ENCODE measurements around the gene HDAC3.
A peak's percentile ranks its signal among the peaks of the same experiment; 100 is the strongest.

HDAC3 gene

DNA sequence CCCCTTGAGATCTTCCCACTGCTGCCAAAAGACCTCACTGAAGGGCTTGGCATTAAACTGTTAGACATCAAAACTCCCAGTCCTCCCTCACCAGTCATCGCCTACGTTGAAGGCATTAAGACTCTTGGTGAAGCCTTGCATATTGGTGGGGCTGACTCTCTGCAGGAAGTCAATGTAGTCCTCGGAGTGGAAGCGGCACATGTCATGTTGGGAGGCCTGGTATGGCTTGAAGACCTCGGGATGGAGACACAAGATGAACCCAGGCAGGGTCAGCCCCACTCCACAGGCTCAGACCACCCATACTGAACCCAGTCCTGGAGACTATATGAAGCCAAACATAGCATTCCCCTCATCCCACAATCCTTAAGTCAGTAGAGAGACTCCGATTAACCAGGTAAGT is 1.9 kb downstream of the HDAC3 start:
- Histone ChIP-seq H3K36me3 (ENCODE audit: insufficient read depth, low read length) (peaks cover 4% of the 10 kb centered on the region; the same call in 1 of the 2 replicates), H3K9ac (ENCODE audit: low read depth, low read length) (no peak overlapping the region), H3K4me1 (ENCODE audit: insufficient read depth, low read length) (peaks cover 3% of the 10 kb centered on the region; the same call in 1 of the 2 replicates), H3K9me3 (ENCODE audit: control insufficient read depth, insufficient read depth, low read length) (no peaks in the 10 kb centered on the region)

DNA sequence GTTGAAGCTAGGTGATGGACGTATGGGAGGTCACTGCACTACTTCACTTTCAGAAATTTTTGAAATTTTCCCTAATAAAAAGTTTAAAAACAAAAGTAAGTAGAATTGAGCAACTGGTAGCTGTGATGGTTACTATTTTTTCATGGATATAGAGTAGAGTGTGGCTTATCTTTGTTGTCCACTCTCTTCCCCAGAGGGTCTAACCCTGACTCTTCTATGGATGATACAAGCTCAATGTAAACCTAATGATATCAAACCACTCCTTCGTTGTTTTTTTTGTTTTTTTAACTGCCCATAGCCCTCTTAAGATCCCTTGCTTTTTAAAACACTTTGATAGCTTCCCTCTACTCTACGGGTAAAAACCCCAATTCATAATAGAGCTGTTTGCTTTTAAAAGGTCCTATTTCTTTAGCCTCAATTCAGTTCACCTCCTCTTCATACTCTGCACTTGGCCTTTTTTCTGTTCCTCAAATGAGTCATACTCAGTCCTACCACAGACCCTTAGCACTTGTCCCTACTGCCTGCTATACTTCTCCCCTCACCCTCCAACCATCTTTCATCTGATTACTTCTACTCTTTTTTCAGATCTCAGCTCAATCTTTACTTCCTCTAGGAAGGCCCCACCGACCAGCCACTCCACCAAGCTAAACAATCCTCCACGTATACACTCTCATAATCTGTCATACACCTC is 2.6 kb downstream of the HDAC3 start:
- no peaks in the 10 kb centered on the region for H3K9me3 ChIP-seq (ENCODE audit: control insufficient read depth, insufficient read depth, low read length)

DNA sequence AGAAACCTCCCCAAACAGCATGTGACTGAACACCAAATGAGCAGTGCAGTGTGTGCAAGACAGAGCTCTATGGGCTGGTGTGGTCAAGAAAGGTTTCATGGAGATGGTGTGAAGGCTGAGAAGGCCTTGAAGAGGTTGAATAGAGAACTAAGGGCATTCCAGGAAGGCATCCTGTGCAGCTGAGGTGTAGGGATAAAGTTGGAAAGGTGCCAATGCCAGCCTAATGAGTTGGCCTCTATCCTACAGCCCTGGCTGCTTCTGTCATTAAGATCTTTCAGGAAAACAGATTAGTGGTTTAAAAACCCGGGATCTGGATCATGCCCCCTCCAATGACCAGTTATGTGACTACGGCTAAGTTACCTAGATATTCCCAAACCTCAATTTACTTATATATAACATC is 4.0 kb downstream of the HDAC3 start:
- Histone ChIP-seq H3K9ac (ENCODE audit: low read depth, low read length) (no peak overlapping the region), H3K36me3 (ENCODE audit: insufficient read depth, low read length) (peaks cover 22% of the 10 kb centered on the region)

More for the DNA sequence above, 2.6 kb downstream of the HDAC3 start:
- peaks cover 3% of the 10 kb centered on the region; the same call in 1 of the 2 replicates for H3K4me1 ChIP-seq (ENCODE audit: insufficient read depth, low read length)
- H3K36me3 ChIP-seq (ENCODE audit: insufficient read depth, low read length): peaks cover 11% of the 10 kb centered on the region; the same call in 1 of the 2 replicates
- H3K9ac ChIP-seq (ENCODE audit: low read depth, low read length): no peak overlapping the region

DNA sequence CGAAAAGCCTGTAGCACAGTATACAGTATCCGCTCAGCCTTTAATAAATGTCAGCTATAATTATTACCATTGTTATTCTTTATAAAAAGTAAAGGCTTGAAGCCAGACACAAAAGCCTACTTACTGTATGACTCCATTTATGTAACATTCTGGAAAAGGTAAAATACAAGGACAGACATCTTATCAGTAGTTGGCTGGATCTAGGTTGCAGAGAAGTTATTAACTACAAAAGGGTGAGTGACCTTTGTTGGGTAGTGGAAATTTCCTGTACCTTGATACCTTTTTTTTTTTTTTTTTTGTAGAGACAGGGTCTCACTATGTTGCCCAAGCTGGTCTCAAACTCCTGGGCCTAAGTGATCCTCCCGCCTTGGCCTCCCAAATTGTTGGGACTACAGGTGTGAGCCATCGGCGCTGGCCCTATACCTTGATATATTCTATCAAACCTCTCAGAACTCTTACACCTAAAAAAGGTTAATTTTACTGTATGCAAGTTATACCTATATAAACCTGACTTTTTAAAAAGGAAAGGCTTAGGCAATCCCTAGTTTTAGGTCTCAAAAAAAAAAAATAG is 6.0 kb downstream of the HDAC3 start:
- Histone ChIP-seq H3K9me3 (ENCODE audit: control insufficient read depth, insufficient read depth, low read length) (no peaks in the 10 kb centered on the region), H3K4me1 (ENCODE audit: insufficient read depth, low read length) (no peaks in the 10 kb centered on the region), H3K9ac (ENCODE audit: low read depth, low read length) (no peak overlapping the region), H3K36me3 (ENCODE audit: insufficient read depth, low read length) (peaks cover 30% of the 10 kb centered on the region)

More for the DNA sequence above, 4.0 kb downstream of the HDAC3 start:
- H3K9me3 ChIP-seq (ENCODE audit: control insufficient read depth, insufficient read depth, low read length): no peaks in the 10 kb centered on the region
- H3K4me1 ChIP-seq (ENCODE audit: insufficient read depth, low read length): peaks cover 3% of the 10 kb centered on the region; the same call in 1 of the 2 replicates

DNA sequence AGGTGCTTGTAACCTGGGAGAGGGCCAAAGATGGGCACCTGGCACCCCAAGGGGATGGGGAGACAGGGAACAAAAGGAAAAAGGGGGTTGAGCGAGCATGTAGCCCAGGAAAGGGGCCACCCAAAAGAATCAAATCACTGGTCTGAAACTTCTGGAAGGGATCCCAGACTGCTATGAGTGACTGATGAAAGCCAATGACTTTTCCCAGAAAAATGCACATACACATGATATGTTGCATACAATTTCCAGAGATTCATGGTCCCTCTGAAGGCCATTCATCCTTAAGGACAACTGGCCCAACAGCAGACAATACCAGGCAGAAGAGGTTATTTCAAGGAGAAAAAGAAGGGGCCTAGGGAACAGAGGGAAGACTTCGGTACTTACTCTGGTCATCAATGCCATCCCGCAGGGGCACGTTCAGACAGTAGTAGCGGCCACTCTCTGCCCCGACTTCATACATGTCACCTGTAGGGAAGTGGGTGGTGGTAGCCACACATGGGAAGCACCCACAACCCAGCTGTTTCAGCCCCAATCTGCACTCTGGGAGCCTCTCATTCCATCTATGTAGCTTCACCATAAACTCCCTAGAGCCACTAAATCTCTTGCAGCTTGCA is 8.4 kb downstream of the HDAC3 start:
- Histone ChIP-seq H3K9ac (ENCODE audit: low read depth, low read length) (no peak overlapping the region), H3K4me1 (ENCODE audit: insufficient read depth, low read length) (peaks cover 8% of the 10 kb centered on the region), H3K9me3 (ENCODE audit: control insufficient read depth, insufficient read depth, low read length) (no peaks in the 10 kb centered on the region), H3K36me3 (ENCODE audit: insufficient read depth, low read length) (peaks cover 35% of the 10 kb centered on the region)

DNA sequence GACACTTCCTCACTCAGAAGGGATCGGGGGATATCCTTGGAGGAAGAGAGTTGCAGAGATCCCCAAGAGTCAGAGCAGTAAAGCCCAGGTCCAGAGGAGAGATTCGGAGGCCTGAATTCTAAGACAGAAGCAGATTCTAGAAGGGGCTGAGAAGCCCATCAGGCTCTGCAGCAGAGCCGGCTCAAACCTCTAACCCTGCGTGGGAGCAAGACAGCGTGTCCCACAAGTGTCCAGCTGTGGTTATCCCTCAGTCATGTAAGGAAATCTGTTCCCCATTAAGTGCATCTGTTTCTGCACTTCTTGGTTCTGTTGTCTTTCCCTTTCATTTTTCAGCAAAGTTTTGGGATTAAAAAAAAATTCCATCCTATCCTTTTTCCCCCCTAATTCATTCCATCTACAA is 13.0 kb downstream of the HDAC3 start:
- Histone ChIP-seq H3K36me3 (ENCODE audit: insufficient read depth, low read length) (peaks cover 20% of the 10 kb centered on the region), H3K4me1 (ENCODE audit: insufficient read depth, low read length) (peaks cover 12% of the 10 kb centered on the region), H3K9ac (ENCODE audit: low read depth, low read length) (no peak overlapping the region), H3K9me3 (ENCODE audit: control insufficient read depth, insufficient read depth, low read length) (no peaks in the 10 kb centered on the region)

DNA sequence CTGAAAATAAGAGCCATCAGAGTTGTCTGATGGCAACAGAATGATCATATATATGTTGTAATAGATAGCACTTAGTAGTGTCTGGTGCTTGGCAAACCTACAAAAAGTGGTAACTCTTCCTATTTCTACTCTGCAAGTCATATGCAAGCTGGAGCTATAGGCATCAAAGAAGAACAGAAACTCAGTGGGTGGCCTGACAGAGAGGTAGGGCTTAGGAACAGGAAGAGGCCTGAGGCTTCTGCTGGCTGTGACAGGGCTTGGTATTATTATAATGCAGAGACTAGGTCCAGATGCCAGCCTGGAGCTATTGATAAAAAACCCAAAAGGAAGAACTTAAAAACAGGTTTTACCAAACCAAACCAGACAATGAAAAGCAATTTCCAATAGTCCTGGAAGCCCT is 13.5 kb downstream of the HDAC3 start:
- Histone ChIP-seq H3K9me3 (ENCODE audit: control insufficient read depth, insufficient read depth, low read length) (no peaks in the 10 kb centered on the region), H3K9ac (ENCODE audit: low read depth, low read length) (no peak overlapping the region), H3K36me3 (ENCODE audit: insufficient read depth, low read length) (peaks cover 19% of the 10 kb centered on the region), H3K4me1 (ENCODE audit: insufficient read depth, low read length) (peaks cover 12% of the 10 kb centered on the region)

DNA sequence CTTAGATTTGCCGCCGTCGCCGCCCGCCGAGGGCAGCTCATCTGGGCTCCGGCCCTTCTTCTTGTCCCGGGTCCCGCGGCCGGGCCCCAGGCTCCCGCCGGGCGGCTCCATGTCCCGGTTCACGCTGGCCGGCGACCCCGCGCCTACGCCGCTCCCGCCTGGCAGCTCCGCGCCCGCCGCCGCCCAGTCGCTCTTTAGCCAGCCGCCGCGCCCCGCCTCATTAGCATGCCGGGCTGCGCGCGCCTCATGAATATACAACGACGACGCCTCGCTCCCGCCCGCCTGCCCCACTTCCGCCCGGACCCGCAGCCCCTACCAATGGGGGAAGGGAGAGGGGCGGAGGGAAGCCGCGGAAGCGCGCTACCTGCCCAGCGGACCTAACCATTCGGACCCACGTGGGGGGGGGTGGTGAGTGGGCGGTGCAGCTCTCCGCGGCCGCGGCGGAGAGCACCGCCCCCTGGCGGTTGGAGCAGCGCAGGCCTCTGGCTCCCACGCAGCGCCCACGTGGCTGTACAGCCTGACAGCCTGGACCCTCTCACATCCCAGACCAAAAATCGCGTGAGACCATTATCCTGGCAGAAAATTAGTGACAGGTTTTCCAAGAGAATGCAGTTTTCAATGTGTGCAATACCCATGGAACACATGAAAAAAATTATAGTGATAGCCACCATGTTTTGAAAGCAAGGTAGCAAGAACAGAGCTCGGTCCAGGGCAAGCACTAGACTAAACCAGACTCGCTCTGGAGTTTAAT is 17.7 kb downstream of the HDAC3 start, which contains the start of gene DIAPH1:
TSS of gene DIAPH1 (minus strand) at position 197 of the 751 bp plus-strand sequence. CDS start at position 111, 86 bp downstream.
- Histone ChIP-seq H3K9ac (ENCODE audit: low read depth, low read length) (peak within 1 kb of the TSS; percentile 98), H3K36me3 (ENCODE audit: insufficient read depth, low read length) (peaks cover 6% of the 10 kb centered on the region), H3K4me1 (ENCODE audit: insufficient read depth, low read length) (peaks cover 21% of the 10 kb centered on the region), H3K9me3 (ENCODE audit: control insufficient read depth, insufficient read depth, low read length) (no peaks in the 10 kb centered on the region)

DNA sequence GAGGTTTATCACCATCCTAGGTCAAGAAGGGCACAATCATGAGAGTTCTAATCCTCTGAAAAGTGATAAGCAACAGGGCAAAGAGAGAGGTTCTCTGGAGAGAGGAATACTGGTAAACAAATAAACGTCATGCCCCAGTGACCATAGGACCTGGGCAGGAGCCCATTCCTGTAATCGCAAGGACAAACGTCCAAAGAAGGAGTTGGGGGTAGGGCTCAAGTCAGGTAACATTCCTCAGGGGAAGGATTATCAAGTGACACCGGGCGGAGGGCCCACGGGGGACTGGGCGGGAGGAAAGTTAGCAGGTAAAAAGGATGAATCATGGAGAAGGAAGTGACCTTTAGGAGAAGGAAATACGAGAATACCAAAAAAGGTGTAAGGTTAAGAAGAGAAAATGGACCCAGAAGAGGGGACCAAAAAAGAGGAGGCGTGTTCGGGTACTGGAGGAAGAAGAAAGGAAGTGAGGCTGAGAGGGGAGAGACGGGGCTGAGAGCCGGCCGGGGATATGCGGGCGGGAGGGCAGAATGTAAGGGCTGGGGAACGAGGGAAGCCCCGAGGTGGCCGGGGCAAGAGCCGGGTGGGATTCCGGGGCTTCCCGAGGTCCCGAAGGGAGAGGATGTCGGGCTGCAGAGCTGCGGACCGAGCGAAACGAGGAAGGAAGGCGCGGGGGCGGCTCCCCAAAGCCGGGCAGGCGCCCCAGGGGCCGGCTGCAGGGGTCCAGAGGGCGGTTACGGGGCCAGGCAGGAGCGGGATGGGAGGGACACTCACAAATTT is 18.4 kb downstream of the HDAC3 start:
- peak overlapping the region; percentile 98 for H3K9ac ChIP-seq (ENCODE audit: low read depth, low read length)
- H3K4me1 ChIP-seq (ENCODE audit: insufficient read depth, low read length): peaks cover 21% of the 10 kb centered on the region
- peaks cover 6% of the 10 kb centered on the region for H3K36me3 ChIP-seq (ENCODE audit: insufficient read depth, low read length)

DNA sequence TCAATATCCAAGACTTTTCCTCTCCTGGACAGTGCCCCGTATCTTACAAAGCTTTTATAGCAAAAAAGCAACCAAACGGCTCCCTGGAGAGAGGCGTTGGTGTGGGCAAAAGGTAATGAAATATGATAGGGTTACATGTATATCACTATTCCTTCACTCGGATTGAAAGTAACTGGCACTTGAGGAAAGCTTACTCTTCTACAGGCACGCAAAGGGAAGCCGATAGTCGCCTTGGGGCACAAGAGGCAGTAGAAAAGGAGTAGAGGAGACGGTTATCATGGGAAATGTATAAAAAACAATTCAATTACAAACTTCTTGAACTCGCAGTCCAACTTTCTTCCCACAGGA is 19.0 kb downstream of the HDAC3 start:
- Histone ChIP-seq H3K4me1 (ENCODE audit: insufficient read depth, low read length) (peaks cover 22% of the 10 kb centered on the region), H3K9ac (ENCODE audit: low read depth, low read length) (peak overlapping the region; percentile 98), H3K9me3 (ENCODE audit: control insufficient read depth, insufficient read depth, low read length) (no peaks in the 10 kb centered on the region), H3K36me3 (ENCODE audit: insufficient read depth, low read length) (peaks cover 6% of the 10 kb centered on the region)

More for the DNA sequence above, 18.4 kb downstream of the HDAC3 start:
- H3K9me3 ChIP-seq (ENCODE audit: control insufficient read depth, insufficient read depth, low read length): no peaks in the 10 kb centered on the region

DNA sequence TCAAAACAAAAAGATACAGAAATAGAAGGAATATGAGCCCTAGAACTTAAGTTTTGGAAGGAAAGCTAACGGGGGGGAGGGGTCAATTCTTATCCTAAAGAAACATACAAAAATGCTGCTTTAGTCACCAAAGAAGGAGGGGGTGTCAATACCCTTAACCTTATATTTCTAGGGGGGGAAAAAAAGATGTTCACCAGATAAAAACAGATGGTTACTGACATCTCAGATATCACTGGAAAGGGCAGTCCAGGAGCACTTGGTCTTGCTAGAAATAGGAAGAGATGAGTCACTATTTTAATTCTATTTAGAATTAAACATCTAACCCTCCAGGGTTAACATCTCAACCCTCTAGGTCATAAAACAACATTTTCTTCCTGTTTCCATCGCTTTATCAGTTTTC is 19.5 kb downstream of the HDAC3 start:
- peaks cover 6% of the 10 kb centered on the region; the same call in 1 of the 2 replicates for H3K36me3 ChIP-seq (ENCODE audit: insufficient read depth, low read length)
- peaks cover 22% of the 10 kb centered on the region for H3K4me1 ChIP-seq (ENCODE audit: insufficient read depth, low read length)
- no peaks in the 10 kb centered on the region for H3K9me3 ChIP-seq (ENCODE audit: control insufficient read depth, insufficient read depth, low read length)
- peak overlapping the region; percentile 98; the same call in 1 of the 2 replicates for H3K9ac ChIP-seq (ENCODE audit: low read depth, low read length)

DNA sequence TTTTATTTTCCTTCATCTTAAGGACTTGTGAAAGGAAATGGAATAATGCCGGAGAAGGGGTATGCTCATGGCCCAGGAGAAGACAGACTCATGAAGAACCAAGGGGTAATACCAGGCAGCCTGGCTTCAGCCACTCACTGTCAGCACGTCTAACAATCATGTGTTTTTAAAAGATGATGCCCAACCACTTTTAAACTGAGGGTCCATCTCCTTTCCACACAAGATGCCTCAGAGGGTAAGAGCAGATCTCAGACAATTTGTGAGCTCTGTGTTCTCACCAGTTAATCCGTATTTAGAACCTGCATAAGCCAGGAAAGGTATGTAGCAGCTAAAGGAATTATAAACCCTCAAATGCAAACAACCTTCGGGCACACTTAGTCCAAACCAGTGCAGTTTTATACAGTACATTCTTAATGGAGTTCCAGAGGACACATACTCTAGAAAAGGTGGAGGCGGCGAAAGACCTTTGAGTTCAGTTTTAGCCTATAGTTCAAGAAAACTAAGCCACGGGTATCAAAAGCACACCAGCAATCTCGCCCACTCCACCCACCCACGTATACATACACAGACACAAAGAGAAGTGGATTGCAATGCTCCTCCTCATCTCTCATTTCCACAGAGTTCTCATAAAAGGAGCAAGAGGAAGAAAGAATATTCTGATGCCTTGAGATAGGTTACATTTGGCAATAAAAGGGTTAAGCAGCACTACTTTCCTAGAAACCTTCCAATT is 20.5 kb downstream of the HDAC3 start:
- H3K4me1 ChIP-seq (ENCODE audit: insufficient read depth, low read length): peaks cover 25% of the 10 kb centered on the region
- no peak overlapping the region for H3K9ac ChIP-seq (ENCODE audit: low read depth, low read length)
- H3K9me3 ChIP-seq (ENCODE audit: control insufficient read depth, insufficient read depth, low read length): no peaks in the 10 kb centered on the region
- peaks cover 6% of the 10 kb centered on the region; the same call in 1 of the 2 replicates for H3K36me3 ChIP-seq (ENCODE audit: insufficient read depth, low read length)

DNA sequence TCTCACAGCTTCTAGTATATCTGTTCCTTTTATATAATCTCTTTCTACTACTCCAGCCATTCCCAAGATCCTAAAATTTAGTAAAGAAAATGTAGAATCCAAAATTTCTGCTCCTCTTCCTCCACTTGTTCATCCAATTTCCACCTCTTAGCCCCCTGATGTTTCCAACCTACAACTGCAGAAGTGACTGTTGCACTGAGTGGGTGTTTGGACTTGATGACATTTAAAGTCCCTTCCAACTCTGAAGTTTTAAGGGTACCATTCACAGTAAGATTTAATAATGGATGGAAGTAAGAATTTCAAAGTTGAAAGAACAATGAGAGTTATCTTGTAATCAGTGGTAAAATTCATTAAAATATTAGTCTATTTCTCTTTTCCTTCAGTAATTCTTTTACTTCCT is 23.3 kb downstream of the HDAC3 start:
- Histone ChIP-seq H3K9ac (ENCODE audit: low read depth, low read length) (no peak overlapping the region), H3K9me3 (ENCODE audit: control insufficient read depth, insufficient read depth, low read length) (no peaks in the 10 kb centered on the region), H3K36me3 (ENCODE audit: insufficient read depth, low read length) (peaks cover 6% of the 10 kb centered on the region; the same call in 1 of the 2 replicates), H3K4me1 (ENCODE audit: insufficient read depth, low read length) (peaks cover 28% of the 10 kb centered on the region)
